ENCODE results near the gene LMAN1L.

The LMAN1L gene

GRCh38 chr15:74817370-74817737 is 4.7 kb downstream of the LMAN1L start:
- no peak for DNase-seq

GRCh38 chr15:74820056-74820455 is 7.4 kb downstream of the LMAN1L start:
- DNase-seq, result no peak

GRCh38 chr15:74821091-74821789 is 8.6 kb downstream of the LMAN1L start:
- DNase-seq, result no peak

- DNase-seq, result no peak
These were observed 9.1 kb downstream of the LMAN1L start for GRCh38 chr15:74821790-74822158.

- no peak for DNase-seq
These were observed 9.6 kb downstream of the LMAN1L start for GRCh38 chr15:74822233-74822632.

- DNase-seq, result no peak
These were observed 10.7 kb downstream of the LMAN1L start for GRCh38 chr15:74823324-74823723.

- no peak for DNase-seq
These were observed 12.3 kb downstream of the LMAN1L start for GRCh38 chr15:74824976-74825375.

GRCh38 chr15:74825866-74826265 is 13.2 kb downstream of the LMAN1L start:
- DNase-seq, result no peak

- peak; percentile 42 to 61 for DNase-seq
These were observed 13.8 kb downstream of the LMAN1L start, which contains the start of gene CPLX3 for GRCh38 chr15:74826364-74826819. TSS of gene CPLX3 (plus strand) at chr15:74826627. CDS start at chr15:74826704, 77 bp downstream.

- DNase-seq, result no peak
These were observed 14.3 kb downstream of the LMAN1L start for GRCh38 chr15:74826921-74827320.

- DNase-seq, result no peak
These were observed 15.0 kb downstream of the LMAN1L start for GRCh38 chr15:74827614-74828013.

- DNase-seq, result no peak
These were observed 16.2 kb downstream of the LMAN1L start for GRCh38 chr15:74828835-74829234.

- no peak for DNase-seq
These were observed 16.9 kb downstream of the LMAN1L start for GRCh38 chr15:74829486-74829885.

- no peak for DNase-seq
These were observed 17.4 kb downstream of the LMAN1L start for GRCh38 chr15:74829991-74830390.

- no peak for DNase-seq
These were observed 18.2 kb downstream of the LMAN1L start for GRCh38 chr15:74830868-74831267.

- no peak for DNase-seq
These were observed 19.3 kb downstream of the LMAN1L start for GRCh38 chr15:74831813-74832495.

GRCh38 chr15:74832826-74833225 is 20.2 kb downstream of the LMAN1L start:
- no peak for DNase-seq

GRCh38 chr15:74833376-74834107 is 20.9 kb downstream of the LMAN1L start:
- no peak for DNase-seq

- DNase-seq, result peak; percentile 70 to 74
These were observed 22.7 kb downstream of the LMAN1L start for GRCh38 chr15:74835312-74835823.

GRCh38 chr15:74836846-74837245 is 24.2 kb downstream of the LMAN1L start:
- DNase-seq, result no peak

- DNase-seq, result no peak
These were observed 25.0 kb downstream of the LMAN1L start for GRCh38 chr15:74837482-74838136.

- no peak for DNase-seq
These were observed 25.5 kb downstream of the LMAN1L start for GRCh38 chr15:74838137-74838516.
